Kidney capillary endothelial cell (primary cell): ENCODE results near the gene ITPR2.

Source experiments
- DNase-seq: peaks from one replicate; pipeline ENCODE4 v3.0.0-alpha.2; 2018; ENCODE audit warnings: low spot score

The ITPR2 gene

GRCh38 chr12:26754148-26754547, 78.8 kb downstream of the ITPR2 start:
- DNase-seq: no peak

- DNase-seq: no peak
These were observed 81.8 kb downstream of the ITPR2 start for GRCh38 chr12:26751179-26751578.

DNA sequence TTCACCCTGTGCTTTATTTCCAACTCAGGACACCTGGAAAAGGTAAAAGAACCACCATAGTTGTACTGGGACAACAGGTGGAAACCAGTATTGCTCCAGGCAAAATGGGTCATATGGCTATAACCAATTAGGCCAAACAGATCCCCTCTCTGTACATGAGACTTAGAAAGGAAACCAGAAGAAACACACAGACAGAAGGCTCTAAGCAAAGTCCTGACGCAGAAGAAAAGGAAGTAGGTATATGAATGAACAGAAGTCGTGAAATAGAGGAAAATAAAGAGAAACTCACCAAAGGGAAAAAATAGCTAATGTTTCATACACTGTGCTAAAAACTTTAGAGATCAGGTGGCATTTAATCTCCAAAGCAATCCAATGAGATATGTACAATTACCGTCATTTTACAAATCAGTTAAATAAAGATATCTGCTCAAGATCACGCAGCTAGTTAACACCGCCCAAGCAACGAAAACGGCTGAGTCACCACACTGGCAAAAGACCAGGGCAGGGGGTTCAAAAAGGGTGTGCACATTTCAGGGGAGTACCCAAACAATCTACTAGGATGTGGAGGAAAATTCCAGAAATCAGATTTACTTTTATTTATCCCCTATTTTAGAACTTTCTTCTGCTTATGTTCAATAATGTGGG, 82.3 kb downstream of the ITPR2 start:
- DNase-seq: no peak

DNA sequence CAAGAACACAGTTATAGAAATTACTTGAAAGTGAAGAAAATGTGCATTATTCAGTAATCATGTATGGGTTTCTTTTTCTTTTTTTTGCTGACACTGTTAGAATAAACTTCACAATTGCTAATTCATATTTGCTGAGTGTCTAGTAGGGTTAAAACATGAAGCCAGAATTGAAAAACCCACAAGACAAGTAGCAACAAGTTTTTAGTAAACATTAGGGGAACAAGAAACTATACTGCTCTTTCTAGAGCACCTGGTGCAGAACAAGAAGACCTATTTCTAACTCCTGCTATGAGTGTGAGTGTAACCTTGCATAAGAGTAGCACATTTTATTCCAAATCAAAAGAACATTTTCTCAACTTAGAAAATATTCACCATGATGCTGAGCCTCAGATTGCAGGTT, 83.2 kb downstream of the ITPR2 start:
- DNase-seq: no peak

DNA sequence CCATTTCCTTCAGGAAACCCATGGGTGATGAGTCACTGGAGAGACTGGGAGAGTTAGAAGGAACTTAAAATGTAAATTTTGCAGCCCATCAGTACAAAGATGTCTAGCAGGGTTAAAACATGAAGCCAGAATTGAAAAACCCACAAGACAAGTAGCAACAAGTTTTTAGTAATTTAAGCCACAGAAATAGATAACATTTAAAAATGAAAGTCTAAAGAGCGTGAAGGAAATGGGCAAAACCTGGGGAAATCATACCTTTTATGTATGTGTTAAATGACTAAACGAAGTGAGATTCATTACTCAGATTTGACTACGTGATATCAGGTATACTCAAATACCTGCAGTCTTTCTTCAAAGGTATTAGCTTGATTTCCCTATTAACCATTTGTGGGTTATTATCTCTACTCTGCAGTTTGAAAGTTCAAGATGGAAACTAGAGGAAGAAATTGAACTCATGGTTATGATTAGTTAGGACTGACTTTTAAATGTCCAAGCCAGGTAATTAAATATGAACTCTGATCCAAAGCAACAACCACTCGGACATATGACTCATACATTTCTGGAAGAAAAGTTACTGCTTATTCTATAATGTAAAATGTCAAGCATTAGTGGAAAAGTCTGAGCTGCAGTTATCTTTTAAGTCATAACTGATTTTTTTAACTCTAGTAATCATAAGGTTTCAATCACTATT, 84.1 kb downstream of the ITPR2 start:
- DNase-seq: no peak

- DNase-seq: peak; percentile 19
These were observed 84.6 kb downstream of the ITPR2 start for GRCh38 chr12:26748412-26748740.

DNA sequence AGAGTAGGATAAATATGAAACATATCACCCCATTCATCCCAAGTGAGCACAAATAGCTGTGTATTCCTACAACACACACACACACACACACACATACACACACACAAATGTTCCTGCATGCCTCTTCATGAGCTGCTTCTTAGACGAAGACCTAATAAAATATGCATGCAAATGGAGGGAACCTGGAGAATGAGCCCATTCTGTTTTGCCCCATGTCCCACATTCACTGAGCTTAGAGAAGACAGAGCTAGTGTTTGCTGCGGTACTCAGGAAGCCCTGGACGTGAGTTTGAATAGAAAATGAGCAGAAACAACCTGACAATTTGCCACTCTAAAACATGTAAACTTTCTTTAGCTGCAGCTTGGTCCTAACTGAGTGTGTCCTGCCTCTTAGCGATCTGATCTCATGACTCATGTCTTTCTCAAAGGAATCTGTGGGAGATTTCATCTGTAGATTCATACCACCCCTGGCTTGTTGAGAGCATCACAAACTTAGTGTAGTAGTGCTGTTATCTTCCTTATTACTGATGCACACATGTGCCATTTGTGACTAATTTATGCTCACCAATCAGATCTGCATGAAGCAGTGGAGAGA, 86.8 kb downstream of the ITPR2 start:
- DNase-seq: no peak

DNA sequence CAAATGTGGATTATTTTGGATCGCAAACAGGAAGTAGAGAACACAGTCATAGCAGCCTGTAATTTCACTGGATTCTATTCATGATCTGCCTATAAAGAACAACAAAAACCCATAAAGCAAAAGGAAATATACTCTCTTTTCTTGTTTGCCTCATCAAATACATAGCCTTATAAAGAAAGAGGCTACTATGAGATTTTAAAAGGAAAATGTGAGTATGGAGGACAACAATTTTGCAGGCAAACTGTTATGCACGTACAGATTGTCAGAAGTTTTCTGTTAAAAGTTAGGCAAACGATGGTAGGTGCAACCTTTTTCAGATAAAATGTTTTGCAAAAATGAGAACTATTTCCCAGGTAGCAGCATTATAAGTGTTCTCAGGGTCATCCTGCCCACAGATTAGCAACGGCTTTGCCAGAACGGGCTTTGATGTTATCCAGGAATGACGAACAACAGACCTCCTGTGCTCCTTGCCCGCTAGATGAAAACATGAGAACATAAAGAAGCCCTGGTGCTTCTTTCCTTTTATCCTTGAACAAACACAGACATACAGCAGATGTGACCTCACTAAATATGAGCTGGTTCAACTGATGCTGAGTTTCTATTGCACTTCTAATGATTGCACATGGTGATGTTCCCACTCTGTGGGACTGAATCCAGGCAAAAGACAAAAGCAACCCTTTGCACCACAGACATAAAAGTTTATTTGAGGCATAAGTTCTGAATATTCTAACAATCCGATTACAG, 88.1 kb downstream of the ITPR2 start:
- no peak for DNase-seq

DNA sequence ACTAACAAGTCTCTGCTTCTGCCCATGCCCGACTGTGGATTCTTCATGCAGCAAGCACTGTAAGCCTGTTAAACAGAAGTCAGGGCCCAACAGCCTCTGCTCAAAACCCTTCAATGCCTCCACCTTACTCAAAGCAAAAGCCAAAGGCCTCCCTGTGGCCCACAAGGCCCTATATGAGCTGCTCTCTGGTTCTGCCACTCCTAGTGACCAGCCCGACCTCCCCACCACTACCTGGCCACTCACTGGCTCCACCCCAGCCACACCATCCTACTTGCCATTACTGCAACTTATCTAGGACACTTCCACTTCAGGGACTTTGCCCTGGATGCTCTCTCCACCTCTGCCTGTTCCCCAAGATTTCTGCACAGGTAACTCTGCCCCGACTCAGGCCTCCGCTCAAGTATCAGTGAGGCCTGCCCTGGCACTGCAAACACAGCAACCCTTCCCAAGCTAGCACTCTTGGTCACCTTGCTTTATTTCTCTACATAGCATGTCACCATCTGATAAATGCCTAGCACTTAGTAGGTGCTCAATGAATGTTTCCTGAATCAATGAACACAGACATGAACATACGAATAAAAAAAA, 88.9 kb downstream of the ITPR2 start:
- no peak for DNase-seq

DNA sequence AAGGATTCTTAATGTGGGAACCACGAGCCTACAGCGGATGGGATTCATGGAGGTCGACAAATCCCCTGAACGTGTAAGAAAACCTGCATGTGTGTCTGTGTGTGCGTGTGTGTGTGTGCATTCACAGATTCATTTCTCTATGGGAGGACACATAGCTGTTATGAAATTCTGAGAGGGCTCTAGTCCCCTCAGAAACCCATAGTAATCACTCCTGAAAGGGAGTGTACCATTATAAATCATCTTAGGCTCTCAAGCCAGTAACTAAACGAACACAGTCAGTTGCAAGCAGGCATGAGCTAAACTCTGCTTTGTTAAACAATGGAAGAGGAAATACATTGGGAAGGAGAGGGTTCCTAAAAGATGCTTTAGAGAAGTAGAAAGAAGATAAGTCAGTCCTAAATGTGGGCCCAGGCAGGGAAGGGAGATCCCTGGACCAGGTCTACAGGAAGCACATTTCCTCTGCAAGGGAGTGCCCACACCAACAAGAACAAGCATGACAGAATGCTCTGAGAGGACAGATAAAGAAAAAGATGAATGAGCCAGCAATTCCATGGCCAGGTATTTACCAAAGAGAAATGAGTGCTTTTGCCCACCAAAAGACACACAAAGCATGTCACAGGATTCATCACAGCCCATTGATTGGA, 91.3 kb downstream of the ITPR2 start:
- no peak for DNase-seq

DNA sequence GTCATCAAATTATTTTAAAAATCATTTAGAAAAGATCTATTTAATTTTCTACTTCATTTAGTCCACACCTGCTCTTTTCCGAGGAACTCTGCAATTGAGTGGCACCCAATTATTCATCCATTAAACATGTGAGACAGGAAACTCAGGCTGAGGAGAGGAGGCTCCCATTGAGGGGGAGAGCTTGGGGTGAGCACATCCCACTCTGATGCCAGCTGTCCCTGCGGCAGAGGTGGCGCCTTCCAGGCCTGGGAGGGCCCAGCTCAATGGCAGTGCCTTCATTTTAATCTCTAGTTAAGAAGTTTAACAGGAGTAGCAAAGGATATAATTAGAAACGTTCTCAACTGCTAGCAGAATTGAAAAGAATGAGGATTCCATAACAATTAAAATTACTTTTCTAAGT, 92.0 kb downstream of the ITPR2 start:
- DNase-seq: no peak

GRCh38 chr12:26740348-26740747, 92.6 kb downstream of the ITPR2 start:
- DNase-seq: no peak

DNA sequence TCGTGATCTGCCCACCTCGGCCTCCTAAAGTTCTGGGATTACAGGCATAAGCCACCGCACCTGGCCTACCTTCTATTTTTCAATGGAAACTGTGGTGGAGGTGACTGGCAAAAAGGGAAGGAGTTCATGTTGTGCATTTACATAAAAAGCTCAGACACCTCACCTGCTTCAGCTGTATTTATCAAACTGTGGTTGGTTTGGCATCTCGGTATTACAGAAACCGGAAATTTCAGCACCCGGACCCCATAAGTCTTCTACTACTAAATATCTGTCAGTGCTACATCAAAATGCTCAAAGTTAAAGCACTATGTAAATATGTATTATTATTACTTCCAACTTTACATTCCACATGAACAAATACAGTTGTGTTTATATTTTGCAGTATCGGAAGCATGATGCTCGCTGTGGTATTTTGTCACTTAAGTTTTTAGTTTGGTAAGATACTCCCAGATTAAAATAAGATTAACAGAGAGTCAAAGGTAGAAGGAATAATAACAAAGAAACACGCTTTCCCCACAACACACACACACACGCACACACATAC, 95.4 kb downstream of the ITPR2 start:
- no peak for DNase-seq

DNA sequence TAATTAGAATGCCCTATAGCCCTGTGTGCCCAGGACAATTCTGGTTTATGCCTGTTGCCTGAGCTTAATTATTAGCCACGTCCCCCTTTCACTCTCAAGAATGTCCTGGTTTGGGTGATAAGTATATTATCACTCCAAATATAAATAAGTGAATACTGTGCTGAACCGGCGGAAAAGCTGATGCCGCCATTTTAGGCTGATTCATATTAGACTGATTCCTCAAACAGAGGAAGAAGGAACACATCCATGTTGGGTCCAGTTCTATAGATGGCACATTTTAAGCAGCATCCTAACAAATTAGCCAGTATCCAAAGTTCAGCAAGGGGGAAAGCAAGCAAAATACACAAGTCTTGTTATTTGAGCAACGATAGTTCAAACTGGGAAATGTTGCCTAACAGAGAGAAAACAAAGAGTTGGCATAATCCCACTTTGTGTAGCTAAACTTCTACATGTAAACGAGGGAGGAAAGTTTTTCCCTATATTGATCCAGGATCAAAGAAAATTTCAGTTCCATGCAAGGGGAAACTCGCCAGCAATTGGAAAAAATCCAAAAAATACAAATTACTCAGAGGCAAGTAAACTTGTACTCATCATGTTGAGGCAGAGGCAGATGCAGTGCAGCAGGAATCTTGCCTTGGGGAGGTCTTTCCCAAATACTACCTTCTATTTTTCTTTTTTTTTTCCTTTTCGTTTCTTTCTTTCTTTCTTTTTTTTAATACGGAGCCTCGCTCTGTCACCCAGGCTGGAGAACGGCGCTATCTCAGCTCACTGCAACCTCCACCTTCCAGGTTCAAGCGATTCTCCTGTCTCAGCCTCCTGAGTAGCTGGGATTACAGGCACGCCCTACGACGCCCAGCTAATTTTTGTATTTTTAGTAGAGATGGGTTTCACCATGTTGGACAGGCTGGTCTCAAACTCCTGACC, 96.2 kb downstream of the ITPR2 start:
- DNase-seq: no peak

DNA sequence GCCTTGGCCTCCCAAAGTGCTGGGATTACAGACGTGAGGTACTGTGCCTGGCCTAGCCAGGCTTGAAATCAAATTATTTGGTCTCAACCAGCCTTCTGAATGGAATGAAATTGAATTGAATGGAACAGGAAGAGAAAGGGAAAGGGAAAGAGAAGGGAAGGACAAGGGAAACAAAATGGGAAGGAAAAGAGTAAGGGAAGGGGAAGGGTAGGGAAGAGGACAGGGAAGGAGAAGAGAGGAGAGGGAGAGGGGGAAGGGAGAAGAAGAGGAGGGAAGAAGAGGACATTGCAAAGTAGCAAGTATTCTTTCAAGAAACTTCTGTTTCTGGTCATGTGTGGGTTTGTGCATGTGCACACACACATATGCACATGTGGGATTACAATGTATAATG, 97.8 kb downstream of the ITPR2 start:
- DNase-seq: no peak

DNA sequence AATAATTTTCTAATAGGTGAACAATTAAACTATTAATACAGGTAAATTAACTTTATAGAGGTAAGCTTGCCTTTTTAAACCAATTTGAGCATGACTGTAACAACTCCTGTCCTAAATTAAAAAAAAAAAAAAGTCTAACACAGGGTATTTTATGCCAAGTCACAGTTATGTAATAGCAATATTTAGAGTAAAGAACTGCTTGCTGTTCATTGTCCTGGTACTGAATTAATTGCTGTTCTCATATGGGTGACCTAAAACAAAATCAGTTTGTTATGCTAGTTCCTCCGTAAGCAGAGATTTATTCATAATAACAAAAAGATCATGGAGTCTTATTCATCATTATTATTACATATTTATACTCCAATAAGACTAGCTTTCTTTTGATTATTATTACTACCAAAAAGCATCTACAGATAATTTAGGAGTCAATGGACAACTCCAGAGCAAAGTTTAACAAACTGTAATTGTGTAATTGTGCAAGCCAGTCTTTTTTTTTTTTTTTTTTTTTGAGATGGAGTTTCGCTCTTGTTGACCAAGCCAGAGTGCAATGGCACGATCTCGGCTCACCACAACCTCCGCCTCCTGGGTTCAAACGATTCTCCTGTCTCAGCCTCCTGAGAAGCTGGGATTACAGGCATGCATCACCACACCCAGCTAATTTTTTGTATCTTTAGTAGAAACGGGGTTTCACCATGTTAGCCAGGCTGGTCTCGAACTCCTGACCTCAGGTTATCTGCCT, 98.3 kb downstream of the ITPR2 start:
- no peak for DNase-seq

DNA sequence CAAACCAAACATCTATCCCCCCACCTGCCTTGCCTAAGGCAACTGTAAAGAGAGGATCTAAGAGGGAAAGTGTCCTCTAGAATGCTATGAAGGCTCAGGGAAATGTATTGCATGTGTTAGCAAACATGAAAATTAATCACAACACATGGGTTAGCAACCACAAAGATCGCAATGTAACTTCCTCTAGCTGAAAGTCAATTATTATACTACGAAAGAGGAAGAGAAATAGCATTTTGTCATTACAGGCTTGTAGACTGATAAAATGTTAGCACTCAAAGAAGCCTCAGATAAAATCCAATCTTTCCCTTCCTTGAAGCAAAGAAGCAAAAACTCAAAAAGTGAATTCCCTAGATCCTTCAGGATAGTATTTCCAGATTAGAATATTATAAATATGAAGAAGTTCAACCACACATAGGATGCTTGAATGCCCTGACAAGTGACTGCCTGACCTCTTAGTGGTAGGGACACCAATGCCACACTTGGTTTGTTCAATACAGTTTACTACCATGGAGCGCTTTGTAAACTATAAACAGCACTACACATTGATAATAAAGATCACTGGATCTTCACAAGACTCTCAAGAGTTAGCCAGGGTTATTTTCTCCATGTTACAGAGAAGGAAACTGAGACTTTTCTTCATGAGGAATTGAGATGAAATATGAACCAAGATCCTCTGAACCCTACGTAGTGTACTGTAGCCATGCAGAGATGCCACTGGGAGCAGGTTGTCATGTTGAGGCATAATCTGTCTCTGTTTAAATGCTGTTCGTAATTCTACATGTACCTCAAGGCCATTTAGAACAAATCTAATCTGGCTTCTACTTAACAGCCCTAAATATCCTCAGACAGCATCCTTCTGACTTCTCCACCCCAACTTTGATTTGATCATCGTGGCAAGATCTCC, 100.7 kb downstream of the ITPR2 start:
- no peak for DNase-seq

DNA sequence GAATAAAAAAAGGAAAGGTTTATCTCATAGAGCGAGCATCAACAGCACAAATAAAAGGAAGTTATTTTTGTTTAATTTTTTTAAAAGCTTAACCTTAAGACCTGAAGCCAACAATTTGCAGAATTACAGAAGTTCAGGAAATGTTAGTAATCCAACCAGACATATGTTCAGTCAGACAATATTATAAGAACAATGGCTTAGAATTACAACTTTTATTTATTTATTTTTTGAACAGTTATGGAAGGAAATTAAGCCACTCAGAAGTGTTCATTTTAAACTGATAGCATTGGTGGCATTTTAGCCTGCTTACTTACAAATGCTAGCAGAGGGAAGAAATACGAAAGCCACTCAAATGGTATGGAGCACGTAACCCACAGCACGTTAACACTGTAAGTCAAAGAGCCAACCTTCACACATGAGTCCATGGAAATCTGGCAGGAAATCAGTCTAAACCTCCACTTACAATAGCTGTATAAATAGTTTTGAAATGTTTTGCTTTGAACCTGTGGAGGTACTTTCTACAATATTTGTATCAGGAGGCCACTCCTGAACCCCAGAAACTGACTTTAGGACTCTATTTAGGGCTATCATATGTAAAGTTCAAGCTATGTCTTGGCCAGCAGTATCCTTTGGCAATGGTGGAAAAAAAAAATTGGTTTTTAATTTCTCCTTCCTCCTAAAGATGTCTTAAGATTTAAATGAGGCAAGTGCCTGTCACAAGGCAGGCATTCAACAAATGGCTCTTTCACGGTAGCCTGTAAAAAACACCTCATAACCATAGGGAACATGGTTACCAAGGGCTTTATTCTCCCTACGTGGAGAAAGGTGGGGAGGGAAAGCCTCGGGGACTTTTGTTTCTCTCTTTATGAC, 102.3 kb downstream of the ITPR2 start:
- peak; percentile 68 for DNase-seq
